ENCODE measurements around the gene EDDM13.
"Not testable (repeated sequence)": the region's sequence is repeated elsewhere in the genome, so short reads cannot be mapped to it uniquely, and the experiment has no call there.

EDDM13 gene

DNA sequence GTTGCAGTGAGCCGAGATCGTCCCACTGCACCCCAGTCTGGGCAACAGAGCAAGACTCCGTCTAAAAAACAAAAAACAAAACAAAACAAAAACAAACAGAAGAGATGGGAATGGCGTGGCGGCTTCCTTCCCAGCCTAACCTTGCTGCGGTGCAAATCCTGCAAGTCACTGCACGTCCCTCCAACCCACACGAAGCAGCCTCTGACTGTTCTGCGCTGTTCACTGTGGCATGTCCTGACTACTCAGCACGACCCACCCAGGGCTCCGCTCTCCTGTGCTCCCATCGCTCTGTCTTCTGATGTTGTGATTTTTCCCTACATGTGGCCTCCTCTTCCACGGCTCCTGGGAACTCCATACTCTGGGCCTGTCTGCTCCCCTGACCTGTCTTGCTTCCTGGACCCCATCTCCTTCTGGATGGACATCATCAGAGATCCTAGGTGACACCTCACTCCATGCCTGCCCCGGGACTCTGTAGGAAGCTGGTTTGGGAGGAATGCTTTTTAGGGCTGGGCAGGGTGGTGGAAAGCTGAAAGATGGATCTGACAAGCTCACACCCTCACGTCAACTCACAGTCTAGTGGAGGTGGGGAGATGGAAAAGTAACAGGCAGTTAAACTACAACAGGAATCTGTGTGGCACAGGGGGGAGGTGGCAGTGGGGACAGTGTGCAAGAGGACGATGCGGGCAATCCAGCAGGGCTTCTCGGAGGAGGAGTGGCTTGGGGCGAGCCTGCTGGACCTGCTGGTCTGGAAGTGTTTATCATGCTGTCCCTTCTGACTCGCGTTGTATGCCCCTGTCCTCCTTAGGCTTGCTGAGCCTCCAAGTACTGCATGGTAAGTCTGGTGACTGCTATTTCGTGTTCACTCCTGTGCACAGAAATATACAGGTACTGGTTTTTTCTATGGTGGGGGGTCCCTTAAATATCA, 23.2 kb downstream of the EDDM13 start:
- no peak for DNase-seq

DNA sequence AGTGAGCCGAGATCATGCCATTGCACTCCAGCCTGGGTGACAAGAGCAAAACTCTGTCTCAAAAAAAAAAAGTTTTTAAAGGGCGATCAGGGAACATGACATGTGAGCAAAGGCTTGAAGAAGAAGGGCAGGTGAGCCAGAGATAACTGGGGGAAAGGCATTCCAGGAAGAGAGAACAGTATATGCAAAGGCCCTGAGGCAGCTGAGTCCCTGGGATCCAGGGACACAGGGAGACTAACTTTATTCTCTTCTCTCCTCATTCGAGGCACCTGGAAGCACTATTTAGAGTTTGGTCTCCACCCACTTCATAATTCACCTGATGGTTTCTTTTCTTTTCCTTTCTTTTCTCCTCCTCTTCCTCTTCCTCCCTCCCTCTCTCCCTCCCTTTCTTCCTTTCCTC, 24.5 kb downstream of the EDDM13 start:
- no peak for DNase-seq

DNA sequence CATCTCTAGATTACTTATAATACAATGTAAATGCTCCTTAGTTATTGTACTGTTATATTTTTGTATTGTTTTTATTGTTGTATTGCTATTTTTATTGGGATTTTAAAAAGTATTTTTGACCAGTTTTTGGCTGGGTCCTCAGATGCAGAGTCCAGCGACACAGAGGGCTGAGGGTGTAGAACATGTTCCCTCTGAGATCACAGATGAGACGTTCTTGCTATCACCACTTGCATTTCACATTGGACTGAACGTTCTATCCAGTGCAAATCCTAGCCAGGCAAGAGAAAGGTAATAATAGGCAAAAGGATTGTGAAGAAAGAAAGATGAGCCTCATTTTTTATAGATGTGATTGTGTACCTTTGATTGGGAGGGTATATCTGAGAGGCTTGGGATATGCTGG, 27.1 kb downstream of the EDDM13 start:
- DNase-seq = no peak

DNA sequence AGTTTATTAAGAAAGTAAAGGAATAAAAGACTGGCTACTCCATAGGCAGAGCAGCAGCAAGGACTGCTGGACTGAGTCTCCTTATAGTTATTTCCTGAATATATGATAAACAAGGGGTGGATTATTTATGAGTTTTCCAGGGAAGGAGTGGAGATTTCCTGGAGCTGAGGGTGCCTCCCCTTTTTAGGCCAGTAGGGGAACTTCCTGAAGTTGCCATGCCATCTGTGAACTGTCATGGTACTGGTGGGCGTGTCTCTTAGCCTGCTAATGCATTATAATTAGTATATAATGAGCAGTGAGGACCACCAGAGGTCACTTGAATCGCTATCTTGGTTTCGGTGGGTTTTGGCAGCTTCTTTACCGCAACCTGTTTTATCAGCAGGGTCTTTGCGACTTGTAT, 28.6 kb downstream of the EDDM13 start:
- DNase-seq = no peak

DNA sequence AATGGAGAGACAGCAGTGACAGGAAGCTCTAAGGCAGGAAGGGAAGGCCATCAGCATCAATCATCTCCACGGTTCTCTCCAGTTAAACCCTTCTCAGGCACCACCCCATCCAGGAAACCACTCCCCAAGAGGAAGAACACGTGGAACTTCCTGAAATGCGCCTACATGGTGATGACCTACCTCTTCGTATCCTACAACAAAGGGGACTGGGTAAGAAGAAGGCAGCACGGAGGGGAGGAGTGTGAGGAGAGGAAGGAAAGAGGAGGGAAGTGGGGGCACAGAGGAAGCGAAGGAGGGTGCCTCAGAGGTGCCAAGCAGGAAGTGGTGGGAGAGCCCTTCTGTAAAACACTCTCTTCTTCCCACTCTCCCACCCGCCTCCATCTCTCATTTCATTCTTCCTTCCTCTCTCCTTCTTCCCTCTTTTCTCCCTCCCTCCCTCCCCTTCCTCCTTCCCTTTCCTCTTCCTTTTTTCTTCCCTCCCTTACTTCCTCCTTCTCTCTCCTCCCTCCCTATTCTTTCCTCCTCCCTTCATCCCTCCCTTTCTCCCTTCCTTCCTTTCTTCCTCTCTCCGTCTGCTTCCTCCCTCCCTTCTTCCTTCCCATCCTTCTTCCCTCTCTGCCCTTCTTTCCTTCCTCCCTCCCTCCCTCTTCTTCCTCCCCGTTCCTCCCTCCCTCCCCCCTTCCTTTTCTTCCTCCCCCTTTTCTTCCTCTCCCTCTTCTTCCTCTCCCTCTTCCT, 29.5 kb downstream of the EDDM13 start:
- peak in 2 of 3 donors; percentile 21 to 29 for DNase-seq

DNA sequence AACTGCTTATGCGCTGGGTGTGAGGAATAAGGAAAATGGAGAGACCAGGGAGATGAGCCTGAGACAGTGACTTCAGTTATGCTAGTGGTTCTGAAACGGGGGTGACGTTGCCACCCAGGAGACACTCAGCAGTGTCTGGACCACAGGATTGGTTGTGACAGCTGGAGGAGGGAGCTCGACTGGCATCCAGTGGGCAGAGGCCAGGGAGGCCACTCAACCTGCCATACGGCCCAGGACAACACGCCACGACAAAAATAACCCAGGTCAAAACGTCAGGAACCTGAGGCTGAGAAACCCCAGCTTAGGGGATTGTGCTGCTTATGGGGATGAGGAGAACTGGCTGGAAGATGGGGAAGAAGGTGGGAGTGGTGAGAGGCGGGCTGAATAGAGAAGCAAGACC, 31.7 kb downstream of the EDDM13 start:
- no peak for DNase-seq

DNA sequence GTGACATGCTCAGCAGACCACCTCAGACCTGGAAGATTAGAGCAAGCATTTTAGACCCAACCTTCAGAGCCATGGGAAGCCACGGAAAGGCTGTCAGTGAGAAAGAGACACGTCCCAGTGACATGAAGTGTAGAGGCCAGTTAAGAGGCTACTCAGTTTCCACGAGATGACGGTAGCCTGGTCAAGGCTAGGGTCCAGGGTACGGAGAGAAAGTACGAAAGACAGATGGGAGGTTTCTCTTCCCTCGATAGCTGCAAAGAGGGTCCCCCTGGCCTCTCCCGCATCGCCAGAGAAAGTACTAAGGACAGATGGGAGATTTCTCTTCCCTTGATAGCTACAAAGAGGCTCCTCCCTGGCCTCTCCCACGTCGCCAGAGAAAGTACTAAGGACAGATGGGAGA, 33.5 kb downstream of the EDDM13 start:
- no peak for DNase-seq

DNA sequence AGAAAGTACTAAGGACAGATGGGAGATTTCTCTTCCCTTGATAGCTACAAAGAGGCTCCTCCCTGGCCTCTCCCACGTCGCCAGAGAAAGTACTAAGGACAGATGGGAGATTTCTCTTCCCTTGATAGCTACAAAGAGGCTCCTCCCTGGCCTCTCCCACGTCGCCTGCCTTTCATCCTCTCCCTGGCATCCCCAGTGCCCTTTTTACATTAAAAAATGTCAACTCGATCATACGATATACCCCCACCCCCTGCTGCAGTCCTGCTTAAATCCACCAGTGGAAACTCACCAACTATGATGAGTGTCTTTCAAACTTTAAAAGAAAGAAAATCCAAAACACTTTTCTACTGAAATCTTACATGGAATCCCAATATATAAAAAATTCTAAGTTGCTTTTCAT, 34.5 kb downstream of the EDDM13 start:
- DNase-seq = not testable (repeated sequence)

DNA sequence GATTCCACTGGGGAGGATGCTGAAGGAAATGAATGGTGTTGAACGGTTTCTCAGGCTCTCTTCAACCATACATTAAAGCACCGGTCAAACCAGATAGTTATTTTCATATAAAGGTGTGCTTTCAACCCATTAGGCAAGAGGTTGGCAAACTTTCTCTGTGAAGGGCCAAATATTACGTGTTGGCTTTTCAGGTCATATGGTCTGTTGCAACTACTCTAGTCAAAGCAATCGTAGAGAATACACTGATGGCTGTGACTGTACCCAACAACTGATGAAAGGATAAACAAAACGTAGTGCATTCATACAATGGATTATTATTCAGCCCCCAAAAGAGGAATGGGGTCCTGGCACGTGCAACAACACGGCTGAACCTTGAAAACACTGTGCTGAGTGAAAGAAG, 36.2 kb downstream of the EDDM13 start:
- no peak for DNase-seq

DNA sequence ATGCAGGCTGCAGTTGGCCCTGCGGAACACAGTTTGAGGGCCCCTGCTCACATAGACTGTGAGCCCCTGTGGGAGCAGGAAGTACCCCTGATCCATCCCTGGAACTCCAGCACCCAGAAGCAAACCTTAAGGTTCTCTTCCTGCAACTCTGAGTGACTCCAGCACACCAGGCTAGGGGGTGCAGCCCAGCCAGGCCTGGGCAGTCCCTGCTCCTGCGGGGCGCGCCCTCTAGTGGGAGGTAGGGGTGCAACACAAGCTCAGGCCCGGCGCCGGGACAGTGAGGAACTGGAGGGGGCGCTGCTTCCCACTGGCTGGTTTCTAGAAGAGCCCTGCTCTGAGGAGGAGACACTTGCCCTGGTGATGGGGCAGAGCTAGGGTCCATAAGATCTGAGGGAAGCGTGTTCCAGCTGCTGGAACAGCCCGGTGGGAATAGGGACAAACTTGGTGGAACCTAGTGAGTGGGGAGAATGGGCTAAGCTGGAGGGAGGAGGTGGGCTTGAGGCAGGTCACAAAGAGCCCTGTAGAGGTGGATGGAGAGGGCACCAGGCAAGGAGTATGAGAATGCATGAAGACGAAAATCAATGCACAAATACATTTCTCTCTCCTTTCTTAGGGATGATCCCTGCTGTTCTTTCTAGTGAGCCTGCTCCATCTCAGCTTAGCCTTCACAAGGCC, 37.1 kb downstream of the EDDM13 start:
- DNase-seq = peak; percentile 56 to 80 (median 60)

DNA sequence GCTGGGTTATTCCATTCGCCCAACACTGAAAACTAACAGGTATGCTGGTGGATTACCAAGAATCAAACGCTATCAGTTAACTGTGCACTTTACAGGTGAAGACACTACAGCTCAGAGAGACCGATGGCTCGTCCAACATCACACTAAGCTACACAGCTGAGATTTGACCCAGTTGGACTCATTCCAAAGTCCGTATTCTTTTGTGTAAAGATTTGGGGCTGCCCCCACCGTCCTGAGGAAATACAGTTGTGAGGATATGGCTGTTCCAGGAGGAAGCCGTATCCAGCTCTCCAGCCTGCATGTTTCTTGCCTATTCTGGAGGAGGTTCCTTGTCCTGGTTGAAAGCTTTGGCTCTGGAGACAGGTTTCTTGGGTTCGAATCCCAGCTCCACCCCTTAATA, 37.9 kb downstream of the EDDM13 start:
- DNase-seq = no peak

DNA sequence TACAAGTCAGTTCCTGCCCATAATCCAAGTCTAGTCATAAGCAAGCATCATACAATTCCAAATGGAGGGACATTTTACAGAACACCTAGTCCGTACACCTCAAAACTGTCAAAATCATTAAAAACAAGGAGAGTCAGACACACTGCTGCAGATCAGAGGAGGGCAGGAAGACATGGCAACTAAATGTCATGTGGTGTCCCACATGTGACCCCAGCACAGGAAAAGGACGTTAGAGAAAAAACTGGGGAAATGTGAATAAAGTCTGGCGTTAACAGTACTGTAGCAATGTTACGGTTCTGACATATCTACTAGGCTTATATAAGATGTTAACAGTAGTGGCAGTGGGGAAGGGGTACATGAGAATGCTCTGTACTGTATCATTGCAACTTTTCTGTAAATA, 39.8 kb downstream of the EDDM13 start:
- peak in 1 of 3 donors; percentile 22 for DNase-seq

DNA sequence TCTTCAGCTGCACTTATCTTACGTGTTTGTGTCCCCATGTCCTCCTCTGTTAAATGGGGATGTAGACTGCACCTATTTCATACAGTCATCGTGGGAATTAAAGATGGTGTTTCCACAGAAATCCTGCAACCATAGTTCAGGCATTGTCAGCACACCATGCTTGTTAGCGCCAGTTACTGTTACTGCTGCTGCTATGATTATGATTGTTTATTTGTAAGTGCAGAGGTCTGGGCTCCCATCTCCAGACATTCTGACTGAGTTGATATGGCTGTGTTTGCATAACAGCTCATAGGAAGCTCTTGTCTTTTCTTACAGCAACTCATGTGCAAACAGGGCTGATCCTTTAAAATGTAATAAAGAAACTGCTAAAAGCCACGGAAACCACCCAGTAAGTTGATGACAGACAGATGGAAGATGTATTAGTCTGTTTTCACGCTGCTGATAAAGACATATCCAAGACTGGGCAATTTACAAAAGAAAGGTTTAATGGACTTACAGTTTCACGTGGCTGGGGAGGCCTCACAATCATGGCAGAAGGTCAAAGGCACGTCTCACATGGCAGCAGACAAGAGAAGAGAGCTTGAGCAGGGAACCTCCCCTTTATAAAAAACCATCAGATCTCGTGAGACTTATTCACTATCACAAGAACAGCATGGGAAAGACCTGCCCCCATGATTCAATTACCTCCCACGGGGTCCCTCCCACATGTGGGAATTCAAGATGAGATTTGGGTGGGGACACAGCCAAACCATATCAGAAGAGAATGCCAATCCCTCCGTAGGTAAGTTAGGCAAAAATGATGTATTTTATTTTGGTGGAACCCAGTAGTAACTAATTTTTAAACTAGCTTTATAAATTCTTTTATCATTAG, 40.5 kb downstream of the EDDM13 start:
- DNase-seq = peak; percentile 32 to 34 (median 33)

DNA sequence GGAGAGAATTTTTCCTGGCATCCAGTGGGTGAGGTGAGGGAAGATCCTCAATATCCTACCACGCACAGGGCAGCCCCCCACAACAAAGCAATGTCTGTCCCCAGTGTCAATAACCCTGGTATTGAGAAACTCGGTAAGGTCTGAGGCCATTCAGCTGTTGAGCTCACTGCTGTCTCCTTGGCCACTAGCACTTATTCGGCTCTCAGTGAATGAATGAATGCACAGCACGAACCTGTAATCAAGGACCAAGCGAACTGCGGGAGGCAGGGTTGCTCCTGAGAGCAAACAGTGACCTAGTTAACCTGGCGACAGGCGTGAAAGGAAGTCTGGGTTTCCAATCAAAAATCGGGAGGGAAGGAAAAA, 41.5 kb downstream of the EDDM13 start:
- peak in 1 of 3 donors; percentile 30 for DNase-seq

DNA sequence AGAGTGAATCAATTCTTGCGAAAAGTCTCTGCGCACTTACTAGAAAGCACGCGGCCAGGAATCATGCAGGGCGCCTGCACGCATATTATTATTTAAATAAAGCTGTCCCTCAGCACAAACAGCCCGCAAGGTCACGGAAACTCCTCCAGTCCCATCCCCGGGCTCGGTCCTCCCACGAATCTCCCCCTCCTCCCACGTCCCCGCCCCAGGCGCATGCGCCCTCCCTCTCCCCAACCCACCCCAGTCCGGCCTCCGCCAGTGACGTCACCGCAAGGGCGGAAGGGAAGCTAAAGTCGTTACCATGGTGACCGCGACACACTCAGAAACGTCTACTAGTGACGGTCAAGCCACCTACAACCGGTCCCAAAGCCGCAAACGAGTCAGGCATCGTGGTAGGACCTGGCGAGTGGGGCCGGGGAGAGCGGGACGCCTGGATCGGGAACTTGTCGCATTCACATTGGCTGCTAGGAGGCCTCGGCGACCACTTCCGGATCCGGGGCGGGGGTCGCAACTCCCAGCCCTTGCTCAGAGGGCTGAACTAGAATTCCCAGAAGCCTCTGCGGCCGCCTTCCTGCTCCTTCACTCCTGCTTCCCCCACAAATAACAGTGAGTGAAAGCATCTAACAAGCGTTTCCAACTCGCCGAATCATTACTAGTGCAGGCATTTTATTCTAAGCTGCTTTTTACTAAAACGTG, 42.0 kb downstream of the EDDM13 start, which contains the start of gene ZSCAN5A:
TSS of gene ZSCAN5A (minus strand) at position 459 of the 696 bp plus-strand sequence. CDS start 89,793 bp downstream, outside the sequence.
- peak; percentile 95 to 99 (median 99) for DNase-seq

DNA sequence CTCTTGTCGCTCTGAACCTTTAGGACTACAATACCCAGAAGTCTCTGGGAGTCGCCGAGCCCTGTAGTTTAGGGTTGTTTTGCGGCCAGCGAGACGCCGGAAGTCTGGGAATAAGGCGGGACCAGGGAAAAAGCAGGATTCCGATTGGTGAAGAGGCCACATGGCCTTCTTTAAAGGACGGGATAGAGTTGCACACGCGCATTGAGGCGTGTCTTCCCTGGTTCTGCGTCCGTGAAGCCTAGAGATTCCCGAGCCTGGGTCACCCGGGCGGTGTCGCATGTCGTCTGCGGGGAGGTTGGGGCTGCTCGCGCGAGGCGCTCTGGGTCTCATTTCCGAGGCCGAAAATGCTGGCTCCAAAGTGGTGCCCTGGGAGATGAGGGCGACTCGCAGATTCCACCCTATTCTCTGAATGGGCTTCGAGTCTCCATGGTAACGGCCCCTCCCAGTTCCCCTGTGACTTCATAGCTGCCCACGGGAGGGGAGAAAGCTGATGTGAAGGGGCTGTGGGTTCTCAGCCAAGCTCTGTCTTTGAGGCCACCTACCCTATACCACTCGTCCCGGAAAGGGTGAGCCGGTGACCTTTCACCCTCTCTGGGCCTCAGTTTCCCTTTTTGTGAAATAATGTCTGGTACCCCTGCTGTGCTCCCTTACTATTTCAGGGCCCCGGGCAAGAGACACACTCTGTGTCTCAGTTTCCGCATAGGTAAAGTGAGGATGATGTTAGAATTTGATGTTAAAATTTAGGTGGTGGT, 42.7 kb downstream of the EDDM13 start:
- peak; percentile 96 to 98 (median 98) for DNase-seq

DNA sequence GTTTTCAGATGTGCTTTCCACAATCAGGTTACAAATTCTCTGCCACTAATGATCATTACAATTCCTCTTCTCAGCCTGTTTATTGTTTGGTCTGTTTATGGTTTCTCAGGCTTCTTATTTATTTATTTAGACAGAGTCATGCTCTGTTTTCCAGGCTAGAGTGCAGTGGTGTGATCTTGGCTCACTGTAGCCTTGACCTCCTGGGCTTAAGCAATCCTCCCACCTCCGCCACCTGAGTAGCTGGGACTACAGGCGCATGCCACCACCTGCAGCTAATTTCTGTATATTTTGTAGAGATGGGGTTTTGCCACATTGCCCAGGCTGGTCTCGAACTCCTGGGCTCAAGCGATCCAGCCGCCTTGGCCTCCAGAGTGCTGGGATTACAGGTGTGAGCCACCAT, 44.2 kb downstream of the EDDM13 start:
- DNase-seq = no peak

DNA sequence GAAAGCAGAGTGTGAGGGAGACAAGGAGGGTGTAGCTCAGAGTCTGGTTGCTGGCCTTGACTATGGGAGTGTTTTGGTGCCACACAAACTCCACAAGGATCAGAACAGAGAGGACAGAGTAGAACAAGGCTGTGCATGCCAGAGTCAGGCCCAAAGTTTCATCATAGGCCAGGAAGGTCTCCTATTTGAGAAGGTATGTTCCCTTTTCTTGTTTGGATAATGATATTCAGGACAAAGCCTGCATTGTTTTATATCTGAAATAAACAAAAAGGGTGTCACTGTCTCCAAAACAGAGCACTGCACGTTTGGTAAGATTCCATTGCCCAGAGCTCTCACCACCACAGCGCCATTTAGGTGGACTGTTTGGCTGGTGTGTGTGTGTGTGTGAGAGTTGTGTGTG, 45.2 kb downstream of the EDDM13 start:
- no peak for DNase-seq

DNA sequence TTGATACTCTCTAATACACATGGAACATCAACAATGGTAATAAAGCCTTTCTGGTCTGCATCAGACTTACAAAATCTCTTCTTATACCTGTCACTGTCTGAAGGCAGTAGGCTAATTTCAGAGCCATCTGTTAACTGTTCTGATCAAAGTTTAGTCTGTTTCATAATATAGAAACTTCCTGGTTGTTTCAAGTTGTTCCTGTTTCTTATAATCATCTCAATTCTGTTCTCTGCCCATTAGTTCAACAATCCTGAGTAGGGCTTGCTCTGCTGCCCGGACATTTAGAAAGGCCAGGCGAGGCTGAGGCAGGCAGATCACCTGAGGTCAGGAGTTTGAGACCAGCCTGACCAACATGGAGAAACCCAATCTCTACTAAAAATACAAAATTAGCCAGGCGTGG, 47.4 kb downstream of the EDDM13 start:
- DNase-seq = peak; percentile 22 to 61 (median 54)

DNA sequence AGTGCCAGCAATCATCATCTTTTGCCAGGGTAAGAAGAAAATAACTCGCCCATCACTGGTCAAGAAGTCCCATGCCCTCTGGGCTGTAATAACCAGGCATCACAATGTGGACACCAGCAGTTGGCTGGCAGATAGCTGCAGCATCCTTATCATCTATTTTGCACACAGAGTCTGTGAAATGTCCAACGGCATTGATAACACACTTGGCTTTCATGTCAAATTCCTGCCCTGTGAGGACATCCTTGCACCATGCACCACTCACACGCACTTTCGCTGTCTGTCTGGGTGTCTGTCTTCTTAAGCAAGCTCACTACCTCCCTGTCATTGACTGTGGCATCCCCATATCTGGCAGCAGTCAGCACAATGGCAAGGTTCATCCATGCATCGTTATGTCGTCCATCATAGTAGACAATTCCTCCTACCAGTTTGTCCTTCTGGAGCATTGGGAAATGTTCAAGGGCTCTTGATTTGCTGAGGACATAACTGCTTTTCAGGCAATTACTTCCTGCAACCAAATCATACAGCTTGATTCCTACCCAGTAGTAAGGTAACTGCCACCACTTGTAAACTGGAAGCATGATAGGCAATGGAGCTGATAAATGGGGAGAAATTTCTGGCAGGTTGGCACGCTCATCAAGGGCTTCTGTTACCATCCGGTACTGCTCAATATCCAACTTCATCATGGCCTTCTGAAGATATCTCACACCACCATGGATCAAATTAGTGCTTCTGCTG, 48.9 kb downstream of the EDDM13 start:
- DNase-seq = no peak
